GM12878 (cell line): ENCODE data around the gene TRAP1. TPM values are rescaled to one million over a fixed set of nuclear protein-coding genes. Genes with fewer than 3 reads are reported as not detected.

Experiments
- ATAC-seq: fragments of 200-7000 bp; cut with Tn5 transposase; 3 replicates; pipeline ENCODE4 v1.9.1; 2020; ENCODE audit warnings: mild to moderate bottlenecking, moderate library complexity
- BruUV-seq: library from RNA; stranded (reverse); fragments of 400-500 nt; replicated peaks from 2 replicates; lab custom pipeline; 2021; lab: Mats Ljungman, UMichigan
- CTCF ChIA-PET: fragments of 300-600 bp; sonication (Branson Sonifier 250); formaldehyde crosslinking; extraction: SDS; loops from one replicate; lab custom pipeline; 2021; ENCODE audit warnings: inconsistent platforms; lab: Yijun Ruan, JAX
- POLR2A ChIA-PET: fragments of 350-600 bp; formaldehyde crosslinking; extraction: SDS; loops from one replicate; lab custom pipeline; 2021; ENCODE audit warnings: inconsistent platforms; lab: Charles Lee
- RAD21 ChIA-PET: fragments of 300-600 bp; sonication (Branson Sonifier 250); formaldehyde crosslinking; loops from one replicate; lab custom pipeline; 2023; ENCODE audit warnings: antibody characterized with exemption; ENCODE audit not compliant: unreplicated experiment; lab: Charles Lee
- SMC1A ChIA-PET: fragments of 300-600 bp; sonication (Branson Sonifier 250); formaldehyde crosslinking; loops from one replicate; lab custom pipeline; 2023; ENCODE audit not compliant: unreplicated experiment, uncharacterized antibody; lab: Charles Lee
- DNase-seq: peaks from one replicate; pipeline ENCODE4 v3.0.0-alpha.2; 2011; ENCODE audit warnings: low read depth, low spot score
- FAIRE-seq: peaks from 3 replicates; lab custom pipeline; 2011; peaks lifted over from hg19 to GRCh38; lab: Jason Lieb, UNC
- H2AFZ ChIP-seq: 2 replicates; pipeline ENCODE4 v1.6.0; 2011; ENCODE audit warnings: low read depth, low read length, control low read depth; ENCODE audit not compliant: control insufficient read depth
- H3K27ac ChIP-seq: 2 replicates; pipeline ENCODE4 v1.5.1; 2011; ENCODE audit warnings: control low read depth; ENCODE audit not compliant: control insufficient read depth, insufficient read depth
- H3K27me3 ChIP-seq, 2 experiments: replicated peaks in 1 of 2; 2 replicates each; pipeline versions ENCODE4 v1.6.0 to v1.6.1; 2011; ENCODE audit warnings: low read length in 1 of 2; ENCODE audit not compliant: control insufficient read depth in 2 of 2, insufficient read depth in 2 of 2
- H3K36me3 ChIP-seq, 2 experiments: 2 replicates each; pipeline ENCODE4 v1.5.1; 2011; ENCODE audit warnings: low read length in 1 of 2; ENCODE audit not compliant: control insufficient read depth in 2 of 2, insufficient read depth in 2 of 2
- H3K4me1 ChIP-seq: 2 replicates; pipeline ENCODE4 v1.6.1; 2011; ENCODE audit warnings: mild to moderate bottlenecking, low read length, moderate library complexity, mixed read lengths; ENCODE audit not compliant: control insufficient read depth, insufficient read depth
- H3K4me2 ChIP-seq: 2 replicates; pipeline ENCODE4 v1.6.0; 2011; ENCODE audit warnings: control low read depth; ENCODE audit not compliant: control insufficient read depth, insufficient read depth
- H3K4me3 ChIP-seq: fragments of 200-600 bp; sonication (generic); 2 replicates; pipeline ENCODE4 v1.5.1; 2016
- H3K79me2 ChIP-seq: 2 replicates; pipeline ENCODE4 v1.6.0; 2011; ENCODE audit warnings: low read length; ENCODE audit not compliant: control insufficient read depth, insufficient read depth
- H3K9ac ChIP-seq: 2 replicates; pipeline ENCODE4 v1.8.0; 2011; ENCODE audit warnings: low read length, control low read depth, mixed read lengths; ENCODE audit not compliant: control insufficient read depth, insufficient read depth
- H3K9me3 ChIP-seq: replicated peaks from 3 replicates; pipeline ENCODE4 v1.5.1; 2011; ENCODE audit warnings: mild to moderate bottlenecking, low read length; ENCODE audit not compliant: control insufficient read depth, insufficient read depth
- H4K20me1 ChIP-seq: 2 replicates; pipeline ENCODE4 v1.6.0; 2011; ENCODE audit not compliant: control insufficient read depth, insufficient read depth
- CHD4 ChIP-seq: fragments of 200-600 bp; sonication (generic); IDR thresholded peaks from 2 replicates; pipeline ENCODE4 v1.6.1; 2016; ENCODE audit warnings: mild to moderate bottlenecking
- CREM ChIP-seq: IDR thresholded peaks from 2 replicates; pipeline ENCODE4 v1.6.1; 2014; ENCODE audit warnings: antibody characterized with exemption, low read depth
- JUNB ChIP-seq: IDR thresholded peaks from 2 replicates; pipeline ENCODE4 v1.6.1; 2016; ENCODE audit warnings: antibody characterized with exemption, mild to moderate bottlenecking
- JUND ChIP-seq: IDR thresholded peaks from 2 replicates; pipeline ENCODE4 v1.6.1; 2012; ENCODE audit warnings: low read depth, mild to moderate bottlenecking, low read length, improper control_type of control experiment, moderate library complexity
- MXI1 ChIP-seq: fragments of 150-350 bp; IDR thresholded peaks from 2 replicates; pipeline ENCODE4 v1.6.1; 2011; ENCODE audit warnings: low read depth, mild to moderate bottlenecking, inconsistent platforms, low read length, improper control_type of control experiment
- NRF1 ChIP-seq: conservative IDR thresholded peaks from 2 replicates; pipeline ENCODE4 v1.6.1; 2011; ENCODE audit warnings: mild to moderate bottlenecking, low read depth, low read length, improper control_type of control experiment
- PAX5 ChIP-seq: IDR thresholded peaks from 2 replicates; pipeline ENCODE4 v1.6.1; 2011; ENCODE audit warnings: low read depth, low read length, borderline replicate concordance
- RUNX3 ChIP-seq: IDR thresholded peaks from 2 replicates; pipeline ENCODE4 v1.6.1; 2012; ENCODE audit warnings: low read length, inconsistent platforms
- SMARCA5 ChIP-seq: fragments of 450-650 bp; IDR thresholded peaks from 2 replicates; pipeline ENCODE4 v1.6.1; 2017; ENCODE audit warnings: mild to moderate bottlenecking
- SP1 ChIP-seq: IDR thresholded peaks from one replicate; pipeline ENCODE4 v1.6.1; 2011; ENCODE audit warnings: low read depth, low read length
- WGBS: methylation state at CpG from one replicate; pipeline ENCODE4 v1.1.6; 2016; ENCODE audit warnings: low lambda C conversion rate; ENCODE audit not compliant: insufficient replicate concordance, insufficient coverage; ENCODE audit errors: missing lambda C conversion rate; 5-methylcytosine and 5-hydroxymethylcytosine counted together
- in situ Hi-C: fragments of 300-500 bp; cut with MboI; formaldehyde crosslinking; loops from 9 replicates; pipeline ENCODE4 v1.14.3; 2018; ENCODE audit warnings: mixed read lengths
- intact Hi-C: fragments of 100-400 bp; cut with micrococcal nuclease; formaldehyde crosslinking; loops from one replicate; pipeline ENCODE4 v1.14.2; 2022; ENCODE audit not compliant: unreplicated experiment
- polyA plus RNA-seq, 11 experiments: library from polyadenylated mRNA; depleted of rRNA in 4 of 11; unstranded in 6 of 11; stranded (reverse) in 5 of 11; fragments of >200 nt; fragmentation: Nextera tagmentation in 4 of 11; fragmentation: Illumina TruSeq in 1 of 11; extraction: Ambion mirVana in 4 of 11; extraction: Trizol in 1 of 11; gene quantifications; 1 replicate in 1 of 11; 2 replicates in 10 of 11; pipeline versions ENCODE4 v1.2.1 to v1.2.3, GENCODE V29; 2011 to 2016; ENCODE audit warnings: inconsistent platforms in 2 of 11, missing spikeins in 2 of 11, low read depth in 1 of 11
- total RNA-seq, 4 experiments: library from RNA; depleted of rRNA in 3 of 4; stranded (reverse); fragments of >200 nt in 3 of 4; fragmentation: Illumina TruSeq in 1 of 4; extraction: Trizol in 1 of 4; gene quantifications; 2 replicates each; pipeline versions ENCODE4 v1.2.1 to v1.2.3, GENCODE V29; 2013 to 2021
- TF ChIP-seq, protein P1 (sequence below): fragments of 450-650 bp; IDR thresholded peaks from 2 replicates; pipeline ENCODE4 v1.6.1; 2017; ENCODE audit warnings: borderline replicate concordance
- TF ChIP-seq, protein P2 (sequence below): fragments of 450-650 bp; IDR thresholded peaks from 2 replicates; pipeline ENCODE4 v1.6.1; 2017; ENCODE audit warnings: mild to moderate bottlenecking, moderate library complexity

Gene TRAP1
- total and polyA plus RNA-seq, 10 of the 15 experiments (the other 5 are each of a cell fraction or from before 2014, with no cell fraction given), result 16.3 to 442 (median 241) TPM

DNA sequence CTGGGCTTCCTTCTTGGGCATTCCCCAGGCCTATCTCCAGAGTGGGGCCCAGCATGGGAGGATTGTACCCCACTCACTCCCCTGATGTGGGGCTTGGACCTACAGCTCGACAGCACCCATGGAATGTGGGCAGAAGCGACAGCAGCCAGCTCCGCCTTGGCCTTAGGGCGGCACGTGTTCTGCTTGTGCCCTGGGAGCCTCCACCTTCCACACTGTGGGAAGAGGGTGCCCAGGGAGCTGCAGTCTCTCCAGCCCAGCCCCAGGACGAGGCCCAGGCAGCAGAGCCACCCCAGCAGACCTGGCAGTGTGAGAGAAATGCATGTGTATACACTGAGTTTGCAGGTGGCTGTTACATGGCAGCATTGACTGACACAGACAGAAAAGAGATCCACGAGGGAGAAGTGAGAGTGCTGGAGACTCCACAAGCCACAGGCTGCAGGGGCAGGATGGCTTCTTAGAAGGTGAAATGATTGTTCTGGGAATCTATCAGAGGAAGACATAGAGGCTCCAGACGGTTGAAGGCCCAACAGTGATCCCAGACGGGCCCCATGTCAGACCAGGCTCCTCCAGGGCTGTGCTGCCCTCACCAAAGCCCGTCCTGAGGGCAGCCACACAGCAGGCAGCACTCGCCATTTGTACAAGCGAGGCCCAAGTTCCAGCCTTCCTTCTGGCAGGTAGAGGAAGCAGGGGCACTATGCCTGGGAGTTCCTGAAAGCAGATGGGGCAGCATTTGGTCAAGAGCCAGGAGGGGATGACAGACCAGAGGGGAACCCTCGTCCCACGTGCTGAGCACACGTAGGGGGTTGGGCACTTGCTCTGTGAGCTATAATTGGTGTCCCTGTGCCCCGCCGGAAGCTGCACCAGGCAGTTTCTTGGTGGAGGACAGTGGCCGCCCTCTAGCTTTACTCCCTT is 65.6 kb downstream of the TRAP1 start:
- intact Hi-C loops, result no loop called here
- Histone ChIP-seq H3K4me2 (no peak overlapping the region), H2AFZ (no peak overlapping the region), H3K4me1 (no peaks in the 10 kb centered on the region), H3K27me3 (no peaks in the 10 kb centered on the region), H3K9ac (no peak overlapping the region), H3K36me3 (peaks cover 7 to 16% of the 10 kb centered on the region in 2 experiments; a peak in 3 of 4 replicates), H3K9me3 (no peaks in the 10 kb centered on the region), H3K79me2 (no peaks in the 10 kb centered on the region), H3K27ac (no peak overlapping the region), H4K20me1 (no peaks in the 10 kb centered on the region), H3K4me3 (no peak overlapping the region)
- in situ Hi-C loops, result no loop called here
- CTCF ChIA-PET, result no interaction called here
- POLR2A ChIA-PET, result no interaction called here
- 87% methylated on average over 18 of the region's 18 CpGs for WGBS
- FAIRE-seq (no peak), ATAC-seq (no peak), DNase-seq (no peak)
- no TSS peak for BruUV-seq
- no peak for TF ChIP-seq RUNX3
- no peak for TF ChIP-seq SMARCA5
- no peak for TF ChIP-seq SP1
- TF ChIP-seq, protein P1, sequence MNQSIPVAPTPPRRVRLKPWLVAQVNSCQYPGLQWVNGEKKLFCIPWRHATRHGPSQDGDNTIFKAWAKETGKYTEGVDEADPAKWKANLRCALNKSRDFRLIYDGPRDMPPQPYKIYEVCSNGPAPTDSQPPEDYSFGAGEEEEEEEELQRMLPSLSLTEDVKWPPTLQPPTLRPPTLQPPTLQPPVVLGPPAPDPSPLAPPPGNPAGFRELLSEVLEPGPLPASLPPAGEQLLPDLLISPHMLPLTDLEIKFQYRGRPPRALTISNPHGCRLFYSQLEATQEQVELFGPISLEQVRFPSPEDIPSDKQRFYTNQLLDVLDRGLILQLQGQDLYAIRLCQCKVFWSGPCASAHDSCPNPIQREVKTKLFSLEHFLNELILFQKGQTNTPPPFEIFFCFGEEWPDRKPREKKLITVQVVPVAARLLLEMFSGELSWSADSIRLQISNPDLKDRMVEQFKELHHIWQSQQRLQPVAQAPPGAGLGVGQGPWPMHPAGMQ, result no peak
- no peak for TF ChIP-seq NRF1
- no peak for TF ChIP-seq CREM
- no peak for TF ChIP-seq CHD4
- TF ChIP-seq JUNB, result no peak
- TF ChIP-seq JUND, result no peak
- TF ChIP-seq MXI1, result no peak
- TF ChIP-seq PAX5, result no peak
- TF ChIP-seq, protein P2, sequence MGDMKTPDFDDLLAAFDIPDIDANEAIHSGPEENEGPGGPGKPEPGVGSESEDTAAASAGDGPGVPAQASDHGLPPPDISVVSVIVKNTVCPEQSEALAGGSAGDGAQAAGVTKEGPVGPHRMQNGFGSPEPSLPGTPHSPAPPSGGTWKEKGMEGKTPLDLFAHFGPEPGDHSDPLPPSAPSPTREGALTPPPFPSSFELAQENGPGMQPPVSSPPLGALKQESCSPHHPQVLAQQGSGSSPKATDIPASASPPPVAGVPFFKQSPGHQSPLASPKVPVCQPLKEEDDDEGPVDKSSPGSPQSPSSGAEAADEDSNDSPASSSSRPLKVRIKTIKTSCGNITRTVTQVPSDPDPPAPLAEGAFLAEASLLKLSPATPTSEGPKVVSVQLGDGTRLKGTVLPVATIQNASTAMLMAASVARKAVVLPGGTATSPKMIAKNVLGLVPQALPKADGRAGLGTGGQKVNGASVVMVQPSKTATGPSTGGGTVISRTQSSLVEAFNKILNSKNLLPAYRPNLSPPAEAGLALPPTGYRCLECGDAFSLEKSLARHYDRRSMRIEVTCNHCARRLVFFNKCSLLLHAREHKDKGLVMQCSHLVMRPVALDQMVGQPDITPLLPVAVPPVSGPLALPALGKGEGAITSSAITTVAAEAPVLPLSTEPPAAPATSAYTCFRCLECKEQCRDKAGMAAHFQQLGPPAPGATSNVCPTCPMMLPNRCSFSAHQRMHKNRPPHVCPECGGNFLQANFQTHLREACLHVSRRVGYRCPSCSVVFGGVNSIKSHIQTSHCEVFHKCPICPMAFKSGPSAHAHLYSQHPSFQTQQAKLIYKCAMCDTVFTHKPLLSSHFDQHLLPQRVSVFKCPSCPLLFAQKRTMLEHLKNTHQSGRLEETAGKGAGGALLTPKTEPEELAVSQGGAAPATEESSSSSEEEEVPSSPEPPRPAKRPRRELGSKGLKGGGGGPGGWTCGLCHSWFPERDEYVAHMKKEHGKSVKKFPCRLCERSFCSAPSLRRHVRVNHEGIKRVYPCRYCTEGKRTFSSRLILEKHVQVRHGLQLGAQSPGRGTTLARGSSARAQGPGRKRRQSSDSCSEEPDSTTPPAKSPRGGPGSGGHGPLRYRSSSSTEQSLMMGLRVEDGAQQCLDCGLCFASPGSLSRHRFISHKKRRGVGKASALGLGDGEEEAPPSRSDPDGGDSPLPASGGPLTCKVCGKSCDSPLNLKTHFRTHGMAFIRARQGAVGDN, result no peak
- RAD21 ChIA-PET, result no interaction called here
- SMC1A ChIA-PET, result no interaction called here
